ENCODE results near the gene NOTCH2. TPM values are rescaled to one million over a fixed set of nuclear protein-coding genes. Genes with fewer than 3 reads are reported as not detected.

NOTCH2 gene
- total and polyA plus RNA-seq, 2 donors (not counting 1 experiment from before 2014, with no cell fraction given) = 32.1 to 184 TPM

GRCh38 chr1:119874186-119874585, 195.3 kb downstream of the NOTCH2 start:
- ATAC-seq (ENCODE audit: low read depth) (no peak), DNase-seq (no peak)
- WGBS (ENCODE audit: insufficient coverage) = 100% methylated on average over 1 of the region's 2 CpGs
- no peak for TF ChIP-seq CTCF (IDR thresholded peaks at IDR 0.05)
- no peaks in the 10 kb centered on the region for H4K20me1 ChIP-seq (ENCODE audit: control insufficient read depth, insufficient read depth, low read length, poor library complexity, severe bottlenecking)
- H3K4me2 ChIP-seq (replicated peaks; ENCODE audit: low read depth, low read length, poor library complexity, severe bottlenecking) = no peak overlapping the region
- Mint-ChIP-seq H3K4me3 (no peak overlapping the region), H3K9me3 (ENCODE audit: insufficient read depth) (no peaks in the 10 kb centered on the region), H3K27ac (no peak overlapping the region), H3K27me3 (peaks cover 32% of the 10 kb centered on the region), H3K4me1 (no peaks in the 10 kb centered on the region)
- H3K36me3 ChIP-seq (replicated peaks in 1 of 2; ENCODE audit: control extremely low read depth in 1 of 2, control insufficient read depth in 1 of 2, extremely low read depth in 1 of 2, insufficient read depth in 2 of 2, low read length in 1 of 2) = no peaks in the 10 kb centered on the region
- CTCF ChIA-PET = interaction anchor here (0.9 kb wide), 1 partner anchor 65 kb away, joined by 3 read pairs; no protein-coding TSS in a partner anchor
- H3K27me3 ChIP-seq (replicated peaks in 1 of 4; ENCODE audit: control extremely low read depth in 1 of 4, control insufficient read depth in 3 of 4, insufficient read depth in 4 of 4, low read length in 3 of 4) = peaks cover 0 to 12% (median 2%) of the 10 kb centered on the region in 4 experiments
- POLR2A ChIA-PET = no interaction called here
- H3K4me1 ChIP-seq (ENCODE audit: control insufficient read depth in 2 of 2, insufficient read depth in 2 of 2, low read length in 2 of 2) = peaks cover 0 to 4% of the 10 kb centered on the region in 2 donors
- no peak overlapping the region for H3K4me3 ChIP-seq (ENCODE audit: control extremely low read depth in 1 of 5, extremely low read depth in 1 of 5, insufficient read depth in 1 of 5, low read depth in 2 of 5, low read length in 4 of 5)
- H3K79me2 ChIP-seq (ENCODE audit: control insufficient read depth, insufficient read depth, low read length) = no peaks in the 10 kb centered on the region
- H3K9ac ChIP-seq (ENCODE audit: low read length) = no peak overlapping the region
- no peaks in the 10 kb centered on the region for H3K9me3 ChIP-seq (ENCODE audit: control extremely low read depth in 1 of 3, control insufficient read depth in 2 of 3, insufficient read depth in 1 of 3, low read length in 2 of 3)
- H3K27ac ChIP-seq (ENCODE audit: low read length in 2 of 2) = no peak overlapping the region
- no peak overlapping the region for H2AFZ ChIP-seq (ENCODE audit: insufficient read depth, low read depth, low read length, poor library complexity, severe bottlenecking)
- intact Hi-C loops (cut with micrococcal nuclease) = no loop called here

- Mint-ChIP-seq H3K4me1 (no peaks in the 10 kb centered on the region), H3K27ac (no peak overlapping the region), H3K9me3 (ENCODE audit: insufficient read depth) (no peaks in the 10 kb centered on the region), H3K4me3 (no peak overlapping the region), H3K27me3 (peaks cover 28% of the 10 kb centered on the region)
- intact Hi-C loops (cut with micrococcal nuclease) = no loop called here
- ChIA-PET CTCF (interaction anchor here (0.6 to 0.9 kb wide), 2 partner anchors 14 to 64 kb away, joined by 3 read pairs; no protein-coding TSS in a partner anchor), POLR2A (no interaction called here)
- DNase-seq (no peak), ATAC-seq (ENCODE audit: low read depth) (no peak)
- Histone ChIP-seq H3K4me1 (ENCODE audit: control insufficient read depth in 2 of 2, insufficient read depth in 2 of 2, low read length in 2 of 2) (peaks cover 0 to 4% of the 10 kb centered on the region in 2 donors), H3K27ac (ENCODE audit: low read length in 2 of 2) (no peak overlapping the region), H3K79me2 (ENCODE audit: control insufficient read depth, insufficient read depth, low read length) (no peaks in the 10 kb centered on the region), H3K4me3 (ENCODE audit: control extremely low read depth in 1 of 5, extremely low read depth in 1 of 5, insufficient read depth in 1 of 5, low read depth in 2 of 5, low read length in 4 of 5) (no peak overlapping the region), H3K27me3 (replicated peaks in 1 of 4; ENCODE audit: control extremely low read depth in 1 of 4, control insufficient read depth in 3 of 4, insufficient read depth in 4 of 4, low read length in 3 of 4) (peaks cover 0 to 12% (median 2%) of the 10 kb centered on the region in 4 experiments), H3K9ac (ENCODE audit: low read length) (no peak overlapping the region), H2AFZ (ENCODE audit: insufficient read depth, low read depth, low read length, poor library complexity, severe bottlenecking) (no peak overlapping the region), H3K4me2 (replicated peaks; ENCODE audit: low read depth, low read length, poor library complexity, severe bottlenecking) (no peak overlapping the region), H4K20me1 (ENCODE audit: control insufficient read depth, insufficient read depth, low read length, poor library complexity, severe bottlenecking) (no peaks in the 10 kb centered on the region), H3K36me3 (replicated peaks in 1 of 2; ENCODE audit: control extremely low read depth in 1 of 2, control insufficient read depth in 1 of 2, extremely low read depth in 1 of 2, insufficient read depth in 2 of 2, low read length in 1 of 2) (no peaks in the 10 kb centered on the region), H3K9me3 (ENCODE audit: control extremely low read depth in 1 of 3, control insufficient read depth in 2 of 3, insufficient read depth in 1 of 3, low read length in 2 of 3) (no peaks in the 10 kb centered on the region)
- 100% methylated on average over 1 of the region's 4 CpGs for whole genome bisulfite sequencing (ENCODE audit: insufficient coverage)
- TF ChIP-seq CTCF (IDR thresholded peaks at IDR 0.05) (no peak), EZH2 (IDR thresholded peaks at IDR 0.05; ENCODE audit: borderline replicate concordance, insufficient read depth, low read depth, low read length, poor library complexity, severe bottlenecking) (no peak)
Measured at GRCh38 chr1:119873135-119874015, 196.1 kb downstream of the NOTCH2 start.
